GM23248 (cell line): ENCODE results near the gene IQSEC3. TPM values are rescaled to one million over a fixed set of nuclear protein-coding genes. Genes with fewer than 3 reads are reported as not detected.

Experiments used
- DNase-seq: peaks from one replicate; pipeline ENCODE4 v3.0.0-alpha.2; 2015
- H2AFZ ChIP-seq: fragments of 200-600 bp; sonication (generic); 2 replicates; pipeline ENCODE4 v1.6.1; 2016; ENCODE audit warnings: antibody characterized with exemption
- H3F3A ChIP-seq: fragments of 200-600 bp; sonication (generic); 2 replicates; pipeline ENCODE4 v1.6.1; 2016; ENCODE audit warnings: mild to moderate bottlenecking, antibody characterized with exemption, mixed run types; ENCODE audit not compliant: insufficient read depth
- H3K27ac ChIP-seq: fragments of 200-600 bp; sonication (generic); 2 replicates; pipeline ENCODE4 v1.5.1; 2016; ENCODE audit warnings: mild to moderate bottlenecking
- H3K27me3 ChIP-seq: fragments of 200-600 bp; sonication (generic); replicated peaks from 2 replicates; pipeline ENCODE4 v1.6.1; 2016; ENCODE audit warnings: mild to moderate bottlenecking; ENCODE audit not compliant: insufficient read depth
- H3K36me3 ChIP-seq: fragments of 200-600 bp; sonication (generic); 2 replicates; pipeline ENCODE4 v1.6.1; 2016; ENCODE audit warnings: low read depth, mild to moderate bottlenecking
- H3K4me1 ChIP-seq: fragments of 200-600 bp; sonication (generic); 2 replicates; pipeline ENCODE4 v1.6.1; 2016; ENCODE audit warnings: mild to moderate bottlenecking; ENCODE audit not compliant: insufficient read depth
- H3K4me2 ChIP-seq: fragments of 200-600 bp; sonication (generic); one replicate; pipeline ENCODE4 v1.6.1; 2016; ENCODE audit warnings: mild to moderate bottlenecking; ENCODE audit not compliant: unreplicated experiment
- H3K4me3 ChIP-seq: fragments of 200-600 bp; sonication (generic); 2 replicates; pipeline ENCODE4 v1.5.1; 2016; ENCODE audit warnings: mild to moderate bottlenecking
- H3K79me2 ChIP-seq: fragments of 200-600 bp; sonication (generic); 2 replicates; pipeline ENCODE4 v1.6.1; 2016; ENCODE audit warnings: mild to moderate bottlenecking; ENCODE audit not compliant: insufficient read depth
- H3K9ac ChIP-seq: fragments of 200-600 bp; sonication (generic); 2 replicates; pipeline ENCODE4 v1.6.1; 2016; ENCODE audit warnings: mild to moderate bottlenecking
- H3K9me2 ChIP-seq: fragments of 200-600 bp; sonication (generic); 2 replicates; pipeline ENCODE4 v1.6.1; 2016; ENCODE audit warnings: mixed run types, mild to moderate bottlenecking, moderate library complexity; ENCODE audit not compliant: insufficient read depth
- H3K9me3 ChIP-seq: fragments of 200-600 bp; sonication (generic); one replicate; pipeline ENCODE4 v1.6.1; 2017; ENCODE audit warnings: low read depth
- H4K20me1 ChIP-seq: fragments of 200-600 bp; sonication (generic); 2 replicates; pipeline ENCODE4 v1.6.0; 2016; ENCODE audit not compliant: insufficient read depth
- EZH2 ChIP-seq: fragments of 200-600 bp; sonication (generic); IDR thresholded peaks from 2 replicates; pipeline ENCODE4 v1.6.1; 2018; ENCODE audit warnings: antibody characterized with exemption, mild to moderate bottlenecking; ENCODE audit not compliant: insufficient read depth, poor library complexity, severe bottlenecking
- EZH2phosphoT487 ChIP-seq: fragments of 200-600 bp; sonication (generic); IDR thresholded peaks from 2 replicates; pipeline ENCODE4 v1.6.1; 2018; ENCODE audit warnings: antibody characterized with exemption, moderate library complexity, mild to moderate bottlenecking, low read depth; ENCODE audit not compliant: insufficient read depth
- WGBS, 2 experiments: methylation state at CpG; one replicate each; pipeline ENCODE4 v1.1.6; 2015 to 2017; ENCODE audit warnings: low lambda C conversion rate in 2 of 2, low coverage in 1 of 2; ENCODE audit errors: missing lambda C conversion rate in 2 of 2; 5-methylcytosine and 5-hydroxymethylcytosine counted together
- in situ Hi-C: fragments of 300-500 bp; cut with MboI; formaldehyde crosslinking; loops from 2 replicates; pipeline ENCODE4 v1.15.0; 2020
- polyA plus RNA-seq: library from polyadenylated mRNA; unstranded; fragments of >200 nt; fragmentation: Nextera tagmentation; extraction: Ambion mirVana; gene quantifications from 2 replicates; pipeline ENCODE4 v1.2.1, GENCODE V29; 2016
- total RNA-seq: library from RNA; depleted of rRNA; stranded (reverse); fragments of >200 nt; shearing (Covaris generic); gene quantifications from 2 replicates; pipeline ENCODE4 v1.2.3, GENCODE V29; 2014

Gene IQSEC3
- total and polyA plus RNA-seq, 2 experiments from 2014 or later: not detected

DNA sequence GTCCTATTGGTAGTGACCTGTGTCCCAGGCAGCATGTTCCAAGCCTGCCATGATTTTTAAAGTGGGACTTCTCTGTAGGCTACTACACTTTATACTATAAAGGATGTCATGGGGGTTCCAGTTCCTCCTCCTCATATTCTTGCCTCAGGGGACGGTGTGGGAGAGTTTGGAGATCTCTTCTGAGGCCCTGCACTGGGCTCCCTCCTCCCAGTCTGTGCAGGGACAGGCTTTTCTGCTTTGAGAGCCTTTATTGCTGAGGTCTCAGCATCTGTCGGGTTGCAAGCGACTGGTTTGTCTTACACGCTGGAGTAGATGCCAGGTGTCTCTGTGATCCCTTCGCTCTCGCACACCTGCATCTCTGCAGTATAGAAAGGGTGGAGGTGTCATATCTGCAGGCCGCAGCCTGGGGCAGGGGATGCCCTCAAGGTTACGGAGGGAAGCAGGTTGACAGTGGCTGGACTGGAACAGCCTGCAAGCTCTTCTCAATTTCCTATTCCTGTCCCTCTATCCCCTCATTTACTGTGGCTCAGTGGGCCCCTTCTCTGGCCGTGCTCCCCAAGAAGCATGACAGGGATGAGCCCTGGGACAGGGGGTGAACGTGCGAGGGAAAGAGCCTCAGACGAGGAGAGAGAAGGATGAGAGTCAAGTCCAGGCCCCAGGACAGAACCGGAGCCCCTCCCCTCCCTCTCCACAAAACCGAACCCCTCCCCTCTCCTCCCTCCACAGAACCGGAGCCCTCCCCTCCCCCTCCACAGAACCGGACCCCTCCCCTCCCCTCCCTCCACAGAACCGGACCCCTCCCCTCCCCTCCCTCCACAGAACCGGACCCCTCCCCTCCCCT lies 96.1 kb downstream of the IQSEC3 start:
- H3K4me3 ChIP-seq: no peak overlapping the region
- H3K9ac ChIP-seq: no peak overlapping the region
- H4K20me1 ChIP-seq: no peaks in the 10 kb centered on the region
- no peaks in the 10 kb centered on the region for H3K9me2 ChIP-seq
- H2AFZ ChIP-seq: no peak overlapping the region
- TF ChIP-seq EZH2phosphoT487 (no peak), EZH2 (no peak)
- no peak for DNase-seq
- no peaks in the 10 kb centered on the region for H3F3A ChIP-seq
- H3K4me2 ChIP-seq: no peak overlapping the region
- no peaks in the 10 kb centered on the region for H3K36me3 ChIP-seq
- no peak overlapping the region for H3K27ac ChIP-seq
- peaks cover 26% of the 10 kb centered on the region for H3K27me3 ChIP-seq
- WGBS, 2 experiments: 25 to 37% methylated on average over 12 to 18 of the region's 18 CpGs
- no peaks in the 10 kb centered on the region for H3K4me1 ChIP-seq
- in situ Hi-C loops: no loop called here
- H3K79me2 ChIP-seq: no peaks in the 10 kb centered on the region
- no peaks in the 10 kb centered on the region for H3K9me3 ChIP-seq

DNA sequence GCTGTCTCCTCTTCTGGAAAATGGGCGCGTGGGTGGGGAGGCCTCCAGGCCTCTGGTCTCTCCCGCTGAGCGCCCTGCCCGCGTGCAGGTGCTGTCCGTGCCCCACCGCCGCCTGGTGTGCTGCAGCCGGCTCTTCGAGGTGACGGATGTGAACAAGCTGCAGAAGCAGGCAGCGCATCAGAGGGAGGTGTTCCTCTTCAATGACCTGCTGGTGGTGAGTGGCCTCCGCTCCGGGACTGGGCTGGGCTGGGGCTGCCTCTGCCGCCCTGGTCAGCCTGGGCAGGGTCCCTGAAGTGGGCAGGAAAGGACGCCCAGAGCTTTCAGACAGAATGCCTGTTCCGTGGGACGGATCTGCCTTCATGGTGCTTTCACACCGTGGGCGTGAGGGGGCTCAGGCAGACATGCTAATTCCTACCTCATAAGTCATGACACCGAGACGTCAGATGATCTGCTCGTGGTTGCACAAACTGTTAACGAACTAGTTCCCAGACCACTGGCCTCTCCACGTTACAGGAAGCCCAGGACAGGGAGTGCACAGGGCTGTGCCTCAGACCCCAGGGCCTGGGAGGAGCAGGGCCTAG lies 96.9 kb downstream of the IQSEC3 start:
- Histone ChIP-seq H3F3A (no peaks in the 10 kb centered on the region), H3K36me3 (no peaks in the 10 kb centered on the region), H2AFZ (no peak overlapping the region), H3K9me2 (no peaks in the 10 kb centered on the region), H4K20me1 (no peaks in the 10 kb centered on the region), H3K79me2 (no peaks in the 10 kb centered on the region), H3K4me1 (no peaks in the 10 kb centered on the region), H3K9ac (no peak overlapping the region), H3K4me2 (no peak overlapping the region), H3K27me3 (peaks cover 26% of the 10 kb centered on the region), H3K27ac (no peak overlapping the region), H3K9me3 (no peaks in the 10 kb centered on the region), H3K4me3 (no peak overlapping the region)
- TF ChIP-seq EZH2 (no peak), EZH2phosphoT487 (no peak)
- 72% methylated on average over 25 to 26 of the region's 26 CpGs for WGBS, 2 experiments
- DNase-seq: no peak
- in situ Hi-C loops: no loop called here

DNA sequence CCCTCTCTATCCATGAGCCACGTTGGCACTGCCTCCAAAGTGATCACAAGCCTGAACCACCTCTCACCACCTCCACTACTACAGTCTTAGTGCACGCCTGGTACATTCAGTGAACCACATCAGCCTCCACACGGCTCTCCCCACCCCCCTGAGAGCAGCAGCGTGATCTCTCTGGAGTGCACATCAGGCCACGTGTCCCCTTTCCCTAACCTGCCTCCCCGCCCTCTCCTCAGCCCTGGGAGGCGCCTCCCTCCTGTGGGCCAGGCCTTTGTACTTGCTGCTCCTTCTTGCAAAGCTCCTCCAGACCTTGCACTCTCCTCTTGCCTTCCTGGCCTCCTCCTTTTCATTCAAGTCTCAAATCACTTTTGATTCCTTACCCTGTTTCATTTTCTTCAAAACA lies 97.6 kb downstream of the IQSEC3 start:
- Histone ChIP-seq H2AFZ (no peak overlapping the region), H3K4me3 (no peak overlapping the region), H4K20me1 (no peaks in the 10 kb centered on the region), H3K27me3 (peaks cover 26% of the 10 kb centered on the region), H3K27ac (no peak overlapping the region), H3K36me3 (no peaks in the 10 kb centered on the region), H3K4me1 (no peaks in the 10 kb centered on the region), H3K9me3 (no peaks in the 10 kb centered on the region), H3K9me2 (no peaks in the 10 kb centered on the region), H3K79me2 (no peaks in the 10 kb centered on the region), H3K9ac (no peak overlapping the region), H3F3A (no peaks in the 10 kb centered on the region), H3K4me2 (no peak overlapping the region)
- TF ChIP-seq EZH2 (no peak), EZH2phosphoT487 (no peak)
- WGBS, 2 experiments: 26 to 45% methylated on average over 7 of the region's 7 CpGs
- DNase-seq: no peak
- in situ Hi-C loops: no loop called here

DNA sequence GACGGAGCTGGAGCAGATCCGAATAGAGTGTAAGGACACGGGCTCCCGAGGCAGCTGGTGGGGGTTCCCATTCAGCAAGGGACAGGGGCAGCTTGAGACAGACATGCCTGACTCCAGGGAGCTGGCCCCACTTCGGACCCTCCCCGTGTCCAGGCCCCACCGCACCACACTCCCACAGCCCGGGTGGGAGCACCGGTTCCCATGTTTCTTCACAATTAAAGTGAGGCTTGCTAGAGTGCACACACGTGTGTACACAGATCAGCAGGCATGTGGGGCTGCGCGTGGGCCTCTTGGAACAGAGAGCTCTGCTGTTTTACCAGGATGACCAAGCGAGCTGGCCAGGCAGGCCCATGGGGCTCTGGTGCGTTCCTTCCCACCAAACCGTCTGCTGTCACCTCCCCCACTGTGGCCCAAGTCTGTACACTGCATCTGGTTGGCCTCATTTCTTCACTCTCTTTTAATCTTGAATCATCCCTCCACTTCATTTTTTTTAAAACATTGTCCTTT lies 99.3 kb downstream of the IQSEC3 start:
- H3K79me2 ChIP-seq: no peaks in the 10 kb centered on the region
- no peaks in the 10 kb centered on the region for H3F3A ChIP-seq
- no peak overlapping the region for H3K4me2 ChIP-seq
- no peaks in the 10 kb centered on the region for H3K36me3 ChIP-seq
- WGBS, 2 experiments: 72 to 74% methylated on average over 15 of the region's 15 CpGs
- peaks cover 22% of the 10 kb centered on the region for H3K27me3 ChIP-seq
- no peaks in the 10 kb centered on the region for H3K9me3 ChIP-seq
- no peak overlapping the region for H3K4me3 ChIP-seq
- no peak overlapping the region for H2AFZ ChIP-seq
- DNase-seq: no peak
- no peaks in the 10 kb centered on the region for H3K9me2 ChIP-seq
- H4K20me1 ChIP-seq: no peaks in the 10 kb centered on the region
- in situ Hi-C loops: no loop called here
- H3K4me1 ChIP-seq: no peaks in the 10 kb centered on the region
- no peak for TF ChIP-seq EZH2phosphoT487
- no peak for TF ChIP-seq EZH2
- H3K27ac ChIP-seq: no peak overlapping the region
- H3K9ac ChIP-seq: no peak overlapping the region
